ENCODE results near the gene CHD9.

The CHD9 gene

GRCh38 chr16:53100131-53100748 lies 45.4 kb downstream of the CHD9 start:
- Histone ChIP-seq H3K4me3 (ENCODE audit: low read depth, low read length) (peak overlapping the region; percentile 52), H3K4me1 (peaks cover 3% of the 10 kb centered on the region; the same call in 1 of the 2 replicates), H3K9me3 (no peaks in the 10 kb centered on the region), H3K27me3 (no peaks in the 10 kb centered on the region), H3K36me3 (peaks cover 5% of the 10 kb centered on the region)
- no peak for DNase-seq
- no peak for TF ChIP-seq CTCF (IDR thresholded peaks at IDR 0.05; ENCODE audit: low read depth, low read length)

- no peak for TF ChIP-seq CTCF (IDR thresholded peaks at IDR 0.05; ENCODE audit: low read depth, low read length)
- Histone ChIP-seq H3K4me1 (peaks cover 3% of the 10 kb centered on the region; the same call in 1 of the 2 replicates), H3K4me3 (ENCODE audit: low read depth, low read length) (no peak overlapping the region)
These were observed 46.1 kb downstream of the CHD9 start for GRCh38 chr16:53100889-53101288.

GRCh38 chr16:53103811-53104210 lies 49.0 kb downstream of the CHD9 start:
- no peaks in the 10 kb centered on the region for H3K4me1 ChIP-seq
- no peak for TF ChIP-seq CTCF (IDR thresholded peaks at IDR 0.05; ENCODE audit: low read depth, low read length)
- no peak for DNase-seq
- no peaks in the 10 kb centered on the region for H3K27me3 ChIP-seq
- H3K4me3 ChIP-seq (ENCODE audit: low read depth, low read length) = no peak overlapping the region
- no peaks in the 10 kb centered on the region for H3K9me3 ChIP-seq
- peaks cover 14% of the 10 kb centered on the region for H3K36me3 ChIP-seq

More at GRCh38 chr16:53100889-53101288, 46.1 kb downstream of the CHD9 start:
- Histone ChIP-seq H3K27me3 (no peaks in the 10 kb centered on the region), H3K9me3 (no peaks in the 10 kb centered on the region), H3K36me3 (peaks cover 5% of the 10 kb centered on the region)
- no peak for DNase-seq

- Histone ChIP-seq H3K27me3 (no peaks in the 10 kb centered on the region), H3K9me3 (no peaks in the 10 kb centered on the region)
These were observed 50.8 kb downstream of the CHD9 start for GRCh38 chr16:53105565-53105964.

GRCh38 chr16:53111078-53111791 lies 56.4 kb downstream of the CHD9 start:
- H3K4me3 ChIP-seq (ENCODE audit: low read depth, low read length) = no peak overlapping the region
- H3K36me3 ChIP-seq = peaks cover 5% of the 10 kb centered on the region
- DNase-seq = no peak
- no peaks in the 10 kb centered on the region for H3K9me3 ChIP-seq
- no peaks in the 10 kb centered on the region; the same call in 1 of the 2 replicates for H3K4me1 ChIP-seq
- TF ChIP-seq CTCF (IDR thresholded peaks at IDR 0.05; ENCODE audit: low read depth, low read length) = no peak
- H3K27me3 ChIP-seq = no peaks in the 10 kb centered on the region

More at GRCh38 chr16:53105565-53105964, 50.8 kb downstream of the CHD9 start:
- Histone ChIP-seq H3K36me3 (peaks cover 14% of the 10 kb centered on the region), H3K4me1 (no peaks in the 10 kb centered on the region), H3K4me3 (ENCODE audit: low read depth, low read length) (no peak overlapping the region)
- no peak for TF ChIP-seq CTCF (IDR thresholded peaks at IDR 0.05; ENCODE audit: low read depth, low read length)
- no peak for DNase-seq

GRCh38 chr16:53112015-53112414 lies 57.2 kb downstream of the CHD9 start:
- no peak for DNase-seq
- Histone ChIP-seq H3K36me3 (peaks cover 3% of the 10 kb centered on the region; the same call in 1 of the 2 replicates), H3K4me3 (ENCODE audit: low read depth, low read length) (no peak overlapping the region), H3K27me3 (no peaks in the 10 kb centered on the region), H3K9me3 (no peaks in the 10 kb centered on the region), H3K4me1 (no peaks in the 10 kb centered on the region; the same call in 1 of the 2 replicates)
- no peak for TF ChIP-seq CTCF (IDR thresholded peaks at IDR 0.05; ENCODE audit: low read depth, low read length)
